Measurements from ENCODE around the gene GRM7.

GRCh38 chr3:7285505-7285904 is 424.6 kb downstream of the GRM7 start:
- TF ChIP-seq RFX5 (IDR thresholded peaks at IDR 0.05; ENCODE audit: low read depth, low read length) = no peak
- no peak for TF ChIP-seq CTCF (conservative IDR thresholded peaks at IDR 0.05; ENCODE audit: low read depth, low read length)
- TF ChIP-seq POLR2A (IDR thresholded peaks at IDR 0.05; ENCODE audit: low read depth, low read length) = no peak
- TF ChIP-seq RAD21 (IDR thresholded peaks at IDR 0.05; ENCODE audit: low read length) = no peak
- TF ChIP-seq USF2 (IDR thresholded peaks at IDR 0.05; ENCODE audit: low read depth, low read length) = no peak

All from IMR-90 (cell line).